Uterus (tissue), 4 donors: Measurements from ENCODE around the gene MAPT. TPM values are rescaled to one million over a fixed set of nuclear protein-coding genes. Genes with fewer than 3 reads are reported as not detected.

Source experiments
- DNase-seq, 2 donors: peaks; one replicate each; pipeline ENCODE4 v3.0.0-alpha.2; 2019 to 2020
- H3K27ac ChIP-seq, 2 donors: fragments of 200-600 bp; sonication (generic); 1 replicate in 1 of 2; 2 replicates in 1 of 2; pipeline ENCODE4 v1.5.1; 2016 to 2018
- H3K27me3 ChIP-seq, 2 donors: fragments of 200-600 bp; sonication (generic); one replicate each; pipeline ENCODE4 v1.5.1; 2018 to 2019; ENCODE audit warnings: control low read depth in 1 of 2
- H3K36me3 ChIP-seq, 2 donors: fragments of 200-600 bp; sonication (generic); one replicate each; pipeline ENCODE4 v1.5.1; 2019; ENCODE audit warnings: control low read depth in 1 of 2
- H3K4me1 ChIP-seq, 2 donors: fragments of 200-600 bp; sonication (generic); one replicate each; pipeline ENCODE4 v1.5.1; 2018 to 2019; ENCODE audit warnings: control low read depth in 1 of 2
- H3K4me3 ChIP-seq, 2 donors: fragments of 200-600 bp; sonication (generic); 1 replicate in 1 of 2; 2 replicates in 1 of 2; pipeline ENCODE4 v1.5.1; 2018 to 2019; ENCODE audit warnings: mild to moderate bottlenecking in 1 of 2
- H3K9me3 ChIP-seq, 2 donors: fragments of 200-600 bp; sonication (generic); one replicate each; pipeline ENCODE4 v1.5.1; 2019; ENCODE audit warnings: control low read depth in 1 of 2
- POLR2A ChIP-seq, 2 donors: fragments of 450-650 bp; IDR thresholded peaks; one replicate each; pipeline ENCODE4 v1.6.1; 2016; ENCODE audit warnings: antibody characterized with exemption in 2 of 2, mild to moderate bottlenecking in 1 of 2, moderate library complexity in 1 of 2
- intact Hi-C: fragments of 100-400 bp; cut with DNase I; formaldehyde crosslinking; loops from one replicate; pipeline ENCODE4 v1.15.1; 2023; ENCODE audit warnings: low total_unique reads
- total RNA-seq, 4 donors: library from RNA; depleted of rRNA in 3 of 4; stranded (reverse); fragments of >200 nt in 3 of 4; gene quantifications; one replicate each; pipeline versions ENCODE4 v1.1.0 to v1.2.4, GENCODE V29; 2014 to 2023
- TF ChIP-seq, protein P1 (sequence below), 4 experiments: fragments of 200-600 bp in 2 of 4; fragments of 450-650 bp in 2 of 4; sonication (generic) in 2 of 4; IDR thresholded peaks; one replicate each; pipeline ENCODE4 v1.5.1; 2016 to 2019; ENCODE audit warnings: antibody characterized with exemption in 4 of 4, mild to moderate bottlenecking in 2 of 4, moderate library complexity in 1 of 4
- donor health status: DM: yes; HTN: yes; CAD: no.

The MAPT gene
- total RNA-seq, 4 donors from 2014 or later = 0.26 to 4.1 (median 1.5) TPM; not detected in 1

GRCh38 chr17:45997166-45997565 lies 102.8 kb downstream of the MAPT start:
- H3K36me3 ChIP-seq = no peaks in the 10 kb centered on the region
- no peak overlapping the region for H3K4me3 ChIP-seq
- no peak for DNase-seq
- no peaks in the 10 kb centered on the region for H3K4me1 ChIP-seq
- H3K27ac ChIP-seq = no peak overlapping the region
- intact Hi-C loops = no loop called here
- H3K9me3 ChIP-seq = no peaks in the 10 kb centered on the region
- H3K27me3 ChIP-seq = no peaks in the 10 kb centered on the region
- no peak for TF ChIP-seq POLR2A (IDR thresholded peaks at IDR 0.05)
- TF ChIP-seq, protein P1, sequence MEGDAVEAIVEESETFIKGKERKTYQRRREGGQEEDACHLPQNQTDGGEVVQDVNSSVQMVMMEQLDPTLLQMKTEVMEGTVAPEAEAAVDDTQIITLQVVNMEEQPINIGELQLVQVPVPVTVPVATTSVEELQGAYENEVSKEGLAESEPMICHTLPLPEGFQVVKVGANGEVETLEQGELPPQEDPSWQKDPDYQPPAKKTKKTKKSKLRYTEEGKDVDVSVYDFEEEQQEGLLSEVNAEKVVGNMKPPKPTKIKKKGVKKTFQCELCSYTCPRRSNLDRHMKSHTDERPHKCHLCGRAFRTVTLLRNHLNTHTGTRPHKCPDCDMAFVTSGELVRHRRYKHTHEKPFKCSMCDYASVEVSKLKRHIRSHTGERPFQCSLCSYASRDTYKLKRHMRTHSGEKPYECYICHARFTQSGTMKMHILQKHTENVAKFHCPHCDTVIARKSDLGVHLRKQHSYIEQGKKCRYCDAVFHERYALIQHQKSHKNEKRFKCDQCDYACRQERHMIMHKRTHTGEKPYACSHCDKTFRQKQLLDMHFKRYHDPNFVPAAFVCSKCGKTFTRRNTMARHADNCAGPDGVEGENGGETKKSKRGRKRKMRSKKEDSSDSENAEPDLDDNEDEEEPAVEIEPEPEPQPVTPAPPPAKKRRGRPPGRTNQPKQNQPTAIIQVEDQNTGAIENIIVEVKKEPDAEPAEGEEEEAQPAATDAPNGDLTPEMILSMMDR (IDR thresholded peaks at IDR 0.05) = no peak

GRCh38 chr17:45997624-45998023 lies 103.3 kb downstream of the MAPT start:
- no peak for DNase-seq
- H3K27ac ChIP-seq = no peak overlapping the region
- H3K27me3 ChIP-seq = no peaks in the 10 kb centered on the region
- H3K36me3 ChIP-seq = no peaks in the 10 kb centered on the region
- H3K9me3 ChIP-seq = no peaks in the 10 kb centered on the region
- TF ChIP-seq POLR2A (IDR thresholded peaks at IDR 0.05) = no peak
- TF ChIP-seq, protein P1 (IDR thresholded peaks at IDR 0.05) = no peak
- H3K4me1 ChIP-seq = no peaks in the 10 kb centered on the region
- no peak overlapping the region for H3K4me3 ChIP-seq
- intact Hi-C loops = no loop called here

DNA sequence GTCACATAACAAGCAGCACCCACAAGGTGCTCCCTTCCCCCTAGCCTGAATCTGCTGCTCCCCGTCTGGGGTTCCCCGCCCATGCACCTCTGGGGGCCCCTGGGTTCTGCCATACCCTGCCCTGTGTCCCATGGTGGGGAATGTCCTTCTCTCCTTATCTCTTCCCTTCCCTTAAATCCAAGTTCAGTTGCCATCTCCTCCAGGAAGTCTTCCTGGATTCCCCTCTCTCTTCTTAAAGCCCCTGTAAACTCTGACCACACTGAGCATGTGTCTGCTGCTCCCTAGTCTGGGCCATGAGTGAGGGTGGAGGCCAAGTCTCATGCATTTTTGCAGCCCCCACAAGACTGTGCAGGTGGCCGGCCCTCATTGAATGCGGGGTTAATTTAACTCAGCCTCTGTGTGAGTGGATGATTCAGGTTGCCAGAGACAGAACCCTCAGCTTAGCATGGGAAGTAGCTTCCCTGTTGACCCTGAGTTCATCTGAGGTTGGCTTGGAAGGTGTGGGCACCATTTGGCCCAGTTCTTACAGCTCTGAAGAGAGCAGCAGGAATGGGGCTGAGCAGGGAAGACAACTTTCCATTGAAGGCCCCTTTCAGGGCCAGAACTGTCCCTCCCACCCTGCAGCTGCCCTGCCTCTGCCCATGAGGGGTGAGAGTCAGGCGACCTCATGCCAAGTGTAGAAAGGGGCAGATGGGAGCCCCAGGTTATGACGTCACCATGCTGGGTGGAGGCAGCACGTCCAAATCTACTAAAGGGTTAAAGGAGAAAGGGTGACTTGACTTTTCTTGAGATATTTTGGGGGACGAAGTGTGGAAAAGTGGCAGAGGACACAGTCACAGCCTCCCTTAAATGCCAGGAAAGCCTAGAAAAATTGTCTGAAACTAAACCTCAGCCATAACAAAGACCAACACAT lies 104.9 kb downstream of the MAPT start, which contains the start of gene STH:
STH (plus strand) TSS at position 264 of the 913 bp plus-strand sequence; CDS start at position 294, 30 bp downstream.
- TF ChIP-seq, protein P1 (IDR thresholded peaks at IDR 0.05) = no peak
- TF ChIP-seq POLR2A (IDR thresholded peaks at IDR 0.05) = no peak
- intact Hi-C loops = no loop called here
- H3K27ac ChIP-seq = no peak within 1 kb of the TSS
- no peak within 1 kb of the TSS for H3K4me3 ChIP-seq
- no peaks in the 10 kb centered on the region for H3K27me3 ChIP-seq
- no peaks in the 10 kb centered on the region for H3K9me3 ChIP-seq
- no peaks in the 10 kb centered on the region for H3K4me1 ChIP-seq
- DNase-seq = no peak
- H3K36me3 ChIP-seq = no peaks in the 10 kb centered on the region

DNA sequence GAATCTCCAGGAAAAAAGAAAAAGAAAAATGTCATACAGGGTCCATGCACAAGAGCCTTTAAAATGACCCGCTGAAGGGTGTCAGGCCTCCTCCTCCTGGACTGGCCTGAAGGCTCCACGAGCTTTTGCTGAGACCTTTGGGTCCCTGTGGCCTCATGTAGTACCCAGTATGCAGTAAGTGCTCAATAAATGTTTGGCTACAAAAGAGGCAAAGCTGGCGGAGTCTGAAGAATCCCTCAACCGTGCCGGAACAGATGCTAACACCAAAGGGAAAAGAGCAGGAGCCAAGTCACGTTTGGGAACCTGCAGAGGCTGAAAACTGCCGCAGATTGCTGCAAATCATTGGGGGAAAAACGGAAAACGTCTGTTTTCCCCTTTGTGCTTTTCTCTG lies 105.5 kb downstream of the MAPT start:
- Histone ChIP-seq H3K27me3 (no peaks in the 10 kb centered on the region), H3K4me3 (no peak overlapping the region), H3K9me3 (no peaks in the 10 kb centered on the region), H3K27ac (no peak overlapping the region), H3K4me1 (no peaks in the 10 kb centered on the region), H3K36me3 (no peaks in the 10 kb centered on the region)
- TF ChIP-seq, protein P1 (IDR thresholded peaks at IDR 0.05) = no peak
- no peak for TF ChIP-seq POLR2A (IDR thresholded peaks at IDR 0.05)
- no peak for DNase-seq
- intact Hi-C loops = loop anchor here (5.0 kb wide), 1 partner anchor 212 kb away; no protein-coding TSS in a partner anchor

DNA sequence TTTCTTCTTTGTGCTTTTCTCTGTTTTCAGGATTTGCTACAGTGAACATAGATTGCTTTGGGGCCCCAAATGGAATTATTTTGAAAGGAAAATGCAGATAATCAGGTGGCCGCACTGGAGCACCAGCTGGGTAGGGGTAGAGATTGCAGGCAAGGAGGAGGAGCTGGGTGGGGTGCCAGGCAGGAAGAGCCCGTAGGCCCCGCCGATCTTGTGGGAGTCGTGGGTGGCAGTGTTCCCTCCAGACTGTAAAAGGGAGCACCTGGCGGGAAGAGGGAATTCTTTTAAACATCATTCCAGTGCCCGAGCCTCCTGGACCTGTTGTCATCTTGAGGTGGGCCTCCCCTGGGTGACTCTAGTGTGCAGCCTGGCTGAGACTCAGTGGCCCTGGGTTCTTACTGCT lies 105.9 kb downstream of the MAPT start:
- Histone ChIP-seq H3K36me3 (no peaks in the 10 kb centered on the region), H3K27ac (no peak overlapping the region), H3K4me3 (no peak overlapping the region), H3K4me1 (no peaks in the 10 kb centered on the region), H3K9me3 (no peaks in the 10 kb centered on the region), H3K27me3 (no peaks in the 10 kb centered on the region)
- DNase-seq = no peak
- intact Hi-C loops = loop anchor here (5.0 kb wide), 1 partner anchor 212 kb away; no protein-coding TSS in a partner anchor
- TF ChIP-seq, protein P1 (IDR thresholded peaks at IDR 0.05) = no peak
- TF ChIP-seq POLR2A (IDR thresholded peaks at IDR 0.05) = no peak
